ENCODE results near the gene CHRNA10. TPM values are rescaled to one million over a fixed set of nuclear protein-coding genes. Genes with fewer than 3 reads are reported as not detected.

CHRNA10 gene
- total RNA-seq, 2 experiments from 2014 or later, result 2.6 to 3.3 TPM

- Histone ChIP-seq H3K9me3 (ENCODE audit: low read length) (no peaks in the 10 kb centered on the region), H4K20me1 (ENCODE audit: insufficient read depth, low read length) (no peaks in the 10 kb centered on the region), H3K79me2 (ENCODE audit: insufficient read depth, low read depth, low read length) (no peaks in the 10 kb centered on the region), H3K4me1 (ENCODE audit: insufficient read depth, low read length, poor library complexity, severe bottlenecking) (no peaks in the 10 kb centered on the region), H3K4me2 (ENCODE audit: low read length) (no peak overlapping the region), H3K27ac (ENCODE audit: low read depth, low read length, poor library complexity, severe bottlenecking) (no peak overlapping the region), H3K4me3 (ENCODE audit: low read depth, low read length, poor library complexity, severe bottlenecking) (no peak overlapping the region), H3K36me3 (ENCODE audit: insufficient read depth, low read length) (no peaks in the 10 kb centered on the region), H2AFZ (ENCODE audit: low read length) (no peak overlapping the region), H3K9me2 (ENCODE audit: insufficient read depth, low read length) (no peaks in the 10 kb centered on the region)
- intact Hi-C loops (cut with micrococcal nuclease; ENCODE audit: unreplicated experiment), result no loop called here
- no peak for TF ChIP-seq EZH2phosphoT487 (IDR thresholded peaks at IDR 0.05; ENCODE audit: borderline replicate concordance, low read depth, low read length)
- no peak for TF ChIP-seq CTCF (conservative IDR thresholded peaks at IDR 0.05; ENCODE audit: low read length)
- no TSS peak for BruUV-seq (replicated peaks)
- no peak for DNase-seq (ENCODE audit: low spot score)
- POLR2A ChIA-PET, result interaction anchor here (0.6 kb wide), 1 partner anchor 53 kb away, joined by 3 read pairs; no protein-coding TSS in a partner anchor
- CTCF ChIA-PET (ENCODE audit: unreplicated experiment), result no interaction called here
Observed at GRCh38 chr11:3635641-3636375, 35.4 kb downstream of the CHRNA10 start.

GRCh38 chr11:3632070-3632660, 39.0 kb downstream of the CHRNA10 start:
- H3K4me1 ChIP-seq (ENCODE audit: insufficient read depth, low read length, poor library complexity, severe bottlenecking), result no peaks in the 10 kb centered on the region
- no peak overlapping the region for H3K27ac ChIP-seq (ENCODE audit: low read depth, low read length, poor library complexity, severe bottlenecking)
- H3K79me2 ChIP-seq (ENCODE audit: insufficient read depth, low read depth, low read length), result no peaks in the 10 kb centered on the region
- no peaks in the 10 kb centered on the region for H3K9me3 ChIP-seq (ENCODE audit: low read length)
- no peak for DNase-seq (ENCODE audit: low spot score)
- ChIA-PET POLR2A (no interaction called here), CTCF (ENCODE audit: unreplicated experiment) (no interaction called here)
- no peak overlapping the region for H3K4me3 ChIP-seq (ENCODE audit: low read depth, low read length, poor library complexity, severe bottlenecking)
- H3K9me2 ChIP-seq (ENCODE audit: insufficient read depth, low read length), result no peaks in the 10 kb centered on the region
- intact Hi-C loops (cut with micrococcal nuclease; ENCODE audit: unreplicated experiment), result no loop called here
- BruUV-seq (replicated peaks), result no TSS peak
- no peak overlapping the region for H3K4me2 ChIP-seq (ENCODE audit: low read length)
- no peaks in the 10 kb centered on the region for H4K20me1 ChIP-seq (ENCODE audit: insufficient read depth, low read length)
- no peak overlapping the region for H2AFZ ChIP-seq (ENCODE audit: low read length)
- H3K36me3 ChIP-seq (ENCODE audit: insufficient read depth, low read length), result no peaks in the 10 kb centered on the region
- TF ChIP-seq EZH2phosphoT487 (IDR thresholded peaks at IDR 0.05; ENCODE audit: borderline replicate concordance, low read depth, low read length) (no peak), CTCF (conservative IDR thresholded peaks at IDR 0.05; ENCODE audit: low read length) (no peak)

- intact Hi-C loops (cut with micrococcal nuclease; ENCODE audit: unreplicated experiment), result no loop called here
- H4K20me1 ChIP-seq (ENCODE audit: insufficient read depth, low read length), result no peaks in the 10 kb centered on the region
- H3K4me3 ChIP-seq (ENCODE audit: low read depth, low read length, poor library complexity, severe bottlenecking), result no peak overlapping the region
- TF ChIP-seq EZH2phosphoT487 (IDR thresholded peaks at IDR 0.05; ENCODE audit: borderline replicate concordance, low read depth, low read length) (no peak), CTCF (conservative IDR thresholded peaks at IDR 0.05; ENCODE audit: low read length) (no peak)
- ChIA-PET POLR2A (no interaction called here), CTCF (ENCODE audit: unreplicated experiment) (no interaction called here)
- H3K36me3 ChIP-seq (ENCODE audit: insufficient read depth, low read length), result no peaks in the 10 kb centered on the region
- no TSS peak for BruUV-seq (replicated peaks)
- H3K27ac ChIP-seq (ENCODE audit: low read depth, low read length, poor library complexity, severe bottlenecking), result no peak overlapping the region
- H3K9me3 ChIP-seq (ENCODE audit: low read length), result no peaks in the 10 kb centered on the region
- H3K4me1 ChIP-seq (ENCODE audit: insufficient read depth, low read length, poor library complexity, severe bottlenecking), result no peaks in the 10 kb centered on the region
- H3K4me2 ChIP-seq (ENCODE audit: low read length), result no peak overlapping the region
- H3K9me2 ChIP-seq (ENCODE audit: insufficient read depth, low read length), result no peaks in the 10 kb centered on the region
- H3K79me2 ChIP-seq (ENCODE audit: insufficient read depth, low read depth, low read length), result no peaks in the 10 kb centered on the region
- H2AFZ ChIP-seq (ENCODE audit: low read length), result no peak overlapping the region
- no peak for DNase-seq (ENCODE audit: low spot score)
Observed at GRCh38 chr11:3631331-3631730, 39.9 kb downstream of the CHRNA10 start.

Data from OCI-LY7 (cell line).